ENCODE measurements around the gene CLEC19A. TPM values are rescaled to one million over a fixed set of nuclear protein-coding genes. Genes with fewer than 3 reads are reported as not detected.

The CLEC19A gene
- total and polyA plus RNA-seq, 2 experiments from 2014 or later, result not detected

DNA sequence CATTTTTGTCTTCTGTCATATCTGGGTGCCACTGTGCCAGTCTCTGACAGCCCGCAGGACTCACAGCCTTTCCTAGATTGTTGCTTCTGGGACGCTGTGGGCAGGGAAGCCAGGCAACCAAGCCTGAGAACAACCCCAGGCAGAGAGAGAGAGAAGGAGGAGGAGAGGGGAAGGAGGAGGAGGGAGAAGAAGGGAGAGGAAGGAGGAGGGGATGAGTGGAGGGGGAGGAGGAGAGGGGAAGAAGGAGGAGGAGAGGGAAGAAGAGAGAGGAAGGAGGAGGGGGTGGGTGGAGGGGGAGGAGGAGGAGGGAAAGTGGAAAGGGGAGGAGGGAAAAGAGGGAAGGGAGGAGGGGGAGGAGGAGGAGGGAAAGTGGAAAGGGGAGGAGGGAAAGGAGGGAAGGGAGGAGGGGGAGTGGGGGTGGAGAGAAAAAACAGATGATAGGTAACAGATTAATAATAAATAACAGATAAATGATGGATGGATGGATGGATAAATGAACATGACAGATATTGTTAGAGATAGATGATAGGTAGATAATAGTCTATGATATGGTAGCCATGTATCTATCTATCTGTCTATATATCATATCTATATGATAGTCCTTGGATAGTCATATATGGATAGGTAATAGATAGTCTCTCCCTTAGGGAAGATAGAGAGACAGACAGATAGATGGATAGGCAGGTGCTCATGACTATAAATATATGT, 29.3 kb downstream of the CLEC19A start:
- Histone ChIP-seq H3K36me3 (ENCODE audit: insufficient read depth) (no peaks in the 10 kb centered on the region), H2AFZ (0 out of 2 replicates have a peak overlapping the region, but pooled peaks have one; percentile 74), H3K27ac (ENCODE audit: low read depth) (no peak overlapping the region), H4K20me1 (replicated peaks; ENCODE audit: insufficient read depth) (no peaks in the 10 kb centered on the region), H3K27me3 (ENCODE audit: insufficient read depth) (no peaks in the 10 kb centered on the region), H3K4me3 (no peak overlapping the region), H3K9me2 (ENCODE audit: insufficient read depth) (0 out of 2 replicates have a peak, but pooled peaks cover 3% of the 10 kb centered on the region), H3K4me1 (ENCODE audit: insufficient read depth) (peaks cover 22% of the 10 kb centered on the region), H3F3A (replicated peaks; ENCODE audit: low read depth) (no peaks in the 10 kb centered on the region), H3K4me2 (no peak overlapping the region), H3K79me2 (replicated peaks; ENCODE audit: insufficient read depth) (no peaks in the 10 kb centered on the region)
- Mint-ChIP-seq H3K9me3 (peaks cover 15% of the 10 kb centered on the region), H3K27me3 (ENCODE audit: insufficient read depth, low read depth, poor library complexity) (peaks cover 8% of the 10 kb centered on the region), H3K4me1 (peaks cover 22% of the 10 kb centered on the region), H3K4me3 (no peak overlapping the region), H3K27ac (no peak overlapping the region), H3K36me3 (ENCODE audit: low read depth) (peaks cover 14% of the 10 kb centered on the region)
- TF ChIP-seq, protein P1, sequence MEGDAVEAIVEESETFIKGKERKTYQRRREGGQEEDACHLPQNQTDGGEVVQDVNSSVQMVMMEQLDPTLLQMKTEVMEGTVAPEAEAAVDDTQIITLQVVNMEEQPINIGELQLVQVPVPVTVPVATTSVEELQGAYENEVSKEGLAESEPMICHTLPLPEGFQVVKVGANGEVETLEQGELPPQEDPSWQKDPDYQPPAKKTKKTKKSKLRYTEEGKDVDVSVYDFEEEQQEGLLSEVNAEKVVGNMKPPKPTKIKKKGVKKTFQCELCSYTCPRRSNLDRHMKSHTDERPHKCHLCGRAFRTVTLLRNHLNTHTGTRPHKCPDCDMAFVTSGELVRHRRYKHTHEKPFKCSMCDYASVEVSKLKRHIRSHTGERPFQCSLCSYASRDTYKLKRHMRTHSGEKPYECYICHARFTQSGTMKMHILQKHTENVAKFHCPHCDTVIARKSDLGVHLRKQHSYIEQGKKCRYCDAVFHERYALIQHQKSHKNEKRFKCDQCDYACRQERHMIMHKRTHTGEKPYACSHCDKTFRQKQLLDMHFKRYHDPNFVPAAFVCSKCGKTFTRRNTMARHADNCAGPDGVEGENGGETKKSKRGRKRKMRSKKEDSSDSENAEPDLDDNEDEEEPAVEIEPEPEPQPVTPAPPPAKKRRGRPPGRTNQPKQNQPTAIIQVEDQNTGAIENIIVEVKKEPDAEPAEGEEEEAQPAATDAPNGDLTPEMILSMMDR (conservative IDR thresholded peaks at IDR 0.05; ENCODE audit: low read depth in 2 of 2), result no peak
- no peak for TF ChIP-seq EZH2phosphoT487 (IDR thresholded peaks at IDR 0.05; ENCODE audit: unreplicated experiment)
- TF ChIP-seq EZH2 (IDR thresholded peaks at IDR 0.05; ENCODE audit: low read depth, unreplicated experiment), result no peak
- TF ChIP-seq ETS1 (IDR thresholded peaks at IDR 0.05), result no peak
- TF ChIP-seq ZNF331 (CRISPR knock-in tag; IDR thresholded peaks at IDR 0.05; ENCODE audit: low read depth), result no peak
- TF ChIP-seq CREB1 (CRISPR knock-in tag; IDR thresholded peaks at IDR 0.05; ENCODE audit: low read depth), result no peak
- no peak for TF ChIP-seq STAT1 (IDR thresholded peaks at IDR 0.05; ENCODE audit: unreplicated experiment)
- ATAC-seq (no peak), DNase-seq (ENCODE audit: low spot score) (no peak)

DNA sequence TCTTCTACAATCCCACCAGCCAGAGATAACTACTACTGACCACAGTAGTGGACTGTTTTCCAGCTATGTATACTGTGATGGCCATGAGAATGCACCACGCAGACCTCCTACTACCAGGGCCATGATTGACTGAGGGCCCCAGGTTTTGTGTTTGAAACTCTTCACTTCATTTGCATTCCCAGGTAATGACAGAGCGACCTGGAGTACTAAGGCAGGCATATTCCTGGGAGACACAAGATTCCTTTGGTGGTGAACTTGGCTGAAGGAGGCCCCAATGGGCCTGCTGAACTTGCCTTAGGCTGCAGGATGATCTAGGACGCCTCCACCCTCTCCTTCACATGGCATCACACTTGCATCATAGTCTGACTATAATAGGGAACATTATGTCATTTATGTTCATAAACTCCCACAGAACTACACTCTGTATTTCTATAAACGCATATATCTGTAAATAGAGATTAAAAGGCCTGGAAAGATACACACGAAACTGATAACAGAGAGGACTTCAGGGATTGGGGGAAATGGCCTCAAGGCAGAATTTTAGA, 30.4 kb downstream of the CLEC19A start:
- H3K9me2 ChIP-seq (ENCODE audit: insufficient read depth), result 0 out of 2 replicates have a peak, but pooled peaks cover 3% of the 10 kb centered on the region
- H3K9me3 Mint-ChIP-seq, result peaks cover 15% of the 10 kb centered on the region
- no peak overlapping the region for H2AFZ ChIP-seq
- no peaks in the 10 kb centered on the region for H3F3A ChIP-seq (replicated peaks; ENCODE audit: low read depth)
- TF ChIP-seq NANOG (IDR thresholded peaks at IDR 0.05; ENCODE audit: borderline replicate concordance) (no peak), EZH2phosphoT487 (IDR thresholded peaks at IDR 0.05; ENCODE audit: unreplicated experiment) (no peak), ZNF114 (CRISPR knock-in tag; IDR thresholded peaks at IDR 0.05) (no peak), ETS1 (IDR thresholded peaks at IDR 0.05) (no peak)
- TF ChIP-seq, protein P1 (conservative IDR thresholded peaks at IDR 0.05; ENCODE audit: low read depth in 2 of 2), result no peak
- no peaks in the 10 kb centered on the region for H3K36me3 ChIP-seq (ENCODE audit: insufficient read depth)
- no peak overlapping the region for H3K4me3 ChIP-seq
- no peaks in the 10 kb centered on the region for H4K20me1 ChIP-seq (replicated peaks; ENCODE audit: insufficient read depth)
- H3K4me1 Mint-ChIP-seq, result peaks cover 22% of the 10 kb centered on the region
- no peak overlapping the region for H3K27ac Mint-ChIP-seq
- no peak overlapping the region for H3K4me3 Mint-ChIP-seq
- no peaks in the 10 kb centered on the region for H3K79me2 ChIP-seq (replicated peaks; ENCODE audit: insufficient read depth)
- no peak for ATAC-seq
- no peak overlapping the region for H3K27ac ChIP-seq (ENCODE audit: low read depth)
- no peaks in the 10 kb centered on the region for H3K27me3 ChIP-seq (ENCODE audit: insufficient read depth)
- peaks cover 14% of the 10 kb centered on the region for H3K36me3 Mint-ChIP-seq (ENCODE audit: low read depth)
- H3K4me2 ChIP-seq, result peak overlapping the region; percentile 41
- DNase-seq (ENCODE audit: low spot score), result no peak
- H3K27me3 Mint-ChIP-seq (ENCODE audit: insufficient read depth, low read depth, poor library complexity), result peaks cover 8% of the 10 kb centered on the region
- H3K4me1 ChIP-seq (ENCODE audit: insufficient read depth), result peaks cover 22% of the 10 kb centered on the region
